Endothelial cell of umbilical vein (primary cell): ENCODE results near the gene PF4V1.

Experiments
- CTCF ChIP-seq, 2 donors: IDR thresholded peaks; 1 replicate in 1 of 2; 2 replicates in 1 of 2; pipeline ENCODE4 v1.5.1; 2011; ENCODE audit warnings: low read length in 2 of 2, mild to moderate bottlenecking in 2 of 2, moderate library complexity in 2 of 2, control low read depth in 1 of 2, inconsistent platforms in 1 of 2, low read depth in 1 of 2; ENCODE audit not compliant: insufficient read depth in 1 of 2; ENCODE audit errors: extremely low read depth in 1 of 2
- EZH2 ChIP-seq: IDR thresholded peaks from 2 replicates; pipeline ENCODE4 v1.6.1; 2012; ENCODE audit warnings: borderline replicate concordance, low read depth, mild to moderate bottlenecking, moderate library complexity, low read length, inconsistent platforms; ENCODE audit not compliant: severe bottlenecking
- MYC ChIP-seq: IDR thresholded peaks from one replicate; pipeline ENCODE4 v1.6.1; 2011; ENCODE audit warnings: mild to moderate bottlenecking, low read depth, low read length
- POLR2A ChIP-seq: IDR thresholded peaks from 2 replicates; pipeline ENCODE4 v1.6.1; 2012; ENCODE audit warnings: low read depth, mild to moderate bottlenecking, control low read depth, low read length
- POLR2AphosphoS5 ChIP-seq: IDR thresholded peaks from 2 replicates; pipeline ENCODE4 v1.6.1; 2012; ENCODE audit warnings: low read depth, mild to moderate bottlenecking, control low read depth, low read length, moderate library complexity; ENCODE audit not compliant: insufficient read depth

DNA sequence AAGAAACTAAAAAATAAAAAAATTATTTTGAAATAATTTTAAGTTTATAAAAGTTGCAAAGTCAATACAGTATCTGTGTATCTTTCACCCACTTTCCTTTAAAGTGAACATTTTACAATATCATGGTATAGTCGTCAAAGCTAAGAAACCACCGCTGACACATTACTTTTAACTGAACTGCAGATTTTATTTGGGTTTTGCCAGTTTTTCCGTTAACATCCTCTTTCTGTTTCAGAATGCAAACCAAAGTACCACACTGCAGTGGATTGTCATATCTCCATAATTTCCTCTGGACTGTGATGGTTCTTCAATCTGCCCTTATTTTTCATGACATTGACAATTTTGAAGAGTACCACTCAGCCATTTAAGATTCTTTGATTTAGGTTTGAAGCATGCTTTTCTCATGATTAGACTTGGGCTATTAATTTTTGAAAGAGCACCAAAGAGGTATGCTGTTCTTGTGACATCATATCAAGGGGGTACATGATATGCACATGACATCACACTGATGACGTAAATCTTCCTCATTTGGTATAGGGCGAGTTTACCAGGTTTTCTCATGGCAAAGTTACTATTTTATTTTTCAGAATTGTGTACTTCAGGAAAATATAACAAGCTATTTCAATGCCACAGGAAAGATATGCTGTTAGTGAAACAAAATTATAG, 12.5 kb downstream of the PF4V1 start:
- TF ChIP-seq CTCF (IDR thresholded peaks at IDR 0.05; ENCODE audit: extremely low read depth in 1 of 2, insufficient read depth in 1 of 2, low read depth in 1 of 2, low read length in 2 of 2), result no peak
- TF ChIP-seq POLR2AphosphoS5, result no peak
- TF ChIP-seq POLR2A, result no peak
- no peak for TF ChIP-seq EZH2
- TF ChIP-seq MYC, result no peak
